ENCODE data around the gene CUL9.

DNA sequence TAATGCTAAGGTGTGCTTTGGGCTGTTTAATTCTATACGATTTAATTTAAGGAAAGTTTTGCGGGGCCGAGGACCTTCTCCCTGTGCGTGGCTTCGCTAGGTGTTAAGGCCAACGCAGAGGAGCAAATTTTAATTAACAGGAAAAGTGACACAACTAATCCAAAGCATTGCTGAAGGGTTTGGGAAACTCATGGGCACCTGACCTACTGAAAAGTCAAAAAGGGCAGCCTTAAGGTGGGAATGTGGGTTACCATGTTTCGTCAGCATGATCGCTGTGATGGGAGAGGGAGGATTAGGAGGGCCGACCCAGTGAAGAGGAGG is 415 bp upstream of the CUL9 start:
- TF ChIP-seq, protein P1, sequence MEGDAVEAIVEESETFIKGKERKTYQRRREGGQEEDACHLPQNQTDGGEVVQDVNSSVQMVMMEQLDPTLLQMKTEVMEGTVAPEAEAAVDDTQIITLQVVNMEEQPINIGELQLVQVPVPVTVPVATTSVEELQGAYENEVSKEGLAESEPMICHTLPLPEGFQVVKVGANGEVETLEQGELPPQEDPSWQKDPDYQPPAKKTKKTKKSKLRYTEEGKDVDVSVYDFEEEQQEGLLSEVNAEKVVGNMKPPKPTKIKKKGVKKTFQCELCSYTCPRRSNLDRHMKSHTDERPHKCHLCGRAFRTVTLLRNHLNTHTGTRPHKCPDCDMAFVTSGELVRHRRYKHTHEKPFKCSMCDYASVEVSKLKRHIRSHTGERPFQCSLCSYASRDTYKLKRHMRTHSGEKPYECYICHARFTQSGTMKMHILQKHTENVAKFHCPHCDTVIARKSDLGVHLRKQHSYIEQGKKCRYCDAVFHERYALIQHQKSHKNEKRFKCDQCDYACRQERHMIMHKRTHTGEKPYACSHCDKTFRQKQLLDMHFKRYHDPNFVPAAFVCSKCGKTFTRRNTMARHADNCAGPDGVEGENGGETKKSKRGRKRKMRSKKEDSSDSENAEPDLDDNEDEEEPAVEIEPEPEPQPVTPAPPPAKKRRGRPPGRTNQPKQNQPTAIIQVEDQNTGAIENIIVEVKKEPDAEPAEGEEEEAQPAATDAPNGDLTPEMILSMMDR (IDR thresholded peaks at IDR 0.05; ENCODE audit: insufficient read depth, low read length) = no peak
- TF ChIP-seq POLR2AphosphoS5 (IDR thresholded peaks at IDR 0.05; ENCODE audit: low read depth) (no peak), GABPA (IDR thresholded peaks at IDR 0.05; ENCODE audit: low read depth) (no peak), SPI1 (IDR thresholded peaks at IDR 0.05; ENCODE audit: borderline replicate concordance, low read depth) (no peak)
- TF ChIP-seq, protein P2, sequence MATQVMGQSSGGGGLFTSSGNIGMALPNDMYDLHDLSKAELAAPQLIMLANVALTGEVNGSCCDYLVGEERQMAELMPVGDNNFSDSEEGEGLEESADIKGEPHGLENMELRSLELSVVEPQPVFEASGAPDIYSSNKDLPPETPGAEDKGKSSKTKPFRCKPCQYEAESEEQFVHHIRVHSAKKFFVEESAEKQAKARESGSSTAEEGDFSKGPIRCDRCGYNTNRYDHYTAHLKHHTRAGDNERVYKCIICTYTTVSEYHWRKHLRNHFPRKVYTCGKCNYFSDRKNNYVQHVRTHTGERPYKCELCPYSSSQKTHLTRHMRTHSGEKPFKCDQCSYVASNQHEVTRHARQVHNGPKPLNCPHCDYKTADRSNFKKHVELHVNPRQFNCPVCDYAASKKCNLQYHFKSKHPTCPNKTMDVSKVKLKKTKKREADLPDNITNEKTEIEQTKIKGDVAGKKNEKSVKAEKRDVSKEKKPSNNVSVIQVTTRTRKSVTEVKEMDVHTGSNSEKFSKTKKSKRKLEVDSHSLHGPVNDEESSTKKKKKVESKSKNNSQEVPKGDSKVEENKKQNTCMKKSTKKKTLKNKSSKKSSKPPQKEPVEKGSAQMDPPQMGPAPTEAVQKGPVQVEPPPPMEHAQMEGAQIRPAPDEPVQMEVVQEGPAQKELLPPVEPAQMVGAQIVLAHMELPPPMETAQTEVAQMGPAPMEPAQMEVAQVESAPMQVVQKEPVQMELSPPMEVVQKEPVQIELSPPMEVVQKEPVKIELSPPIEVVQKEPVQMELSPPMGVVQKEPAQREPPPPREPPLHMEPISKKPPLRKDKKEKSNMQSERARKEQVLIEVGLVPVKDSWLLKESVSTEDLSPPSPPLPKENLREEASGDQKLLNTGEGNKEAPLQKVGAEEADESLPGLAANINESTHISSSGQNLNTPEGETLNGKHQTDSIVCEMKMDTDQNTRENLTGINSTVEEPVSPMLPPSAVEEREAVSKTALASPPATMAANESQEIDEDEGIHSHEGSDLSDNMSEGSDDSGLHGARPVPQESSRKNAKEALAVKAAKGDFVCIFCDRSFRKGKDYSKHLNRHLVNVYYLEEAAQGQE (IDR thresholded peaks at IDR 0.05; ENCODE audit: insufficient replicate concordance, low read depth) = no peak

Measured in HL-60 (cell line).